HL-60 (cell line): ENCODE measurements around the gene C3.
"Not testable (repeated sequence)": the region's sequence is repeated elsewhere in the genome, so short reads cannot be mapped to it uniquely, and the experiment has no call there.

Source experiments
- CTCF ChIP-seq: IDR thresholded peaks from one replicate; pipeline ENCODE4 v1.5.1; 2011; ENCODE audit warnings: low read length, control low read depth, inconsistent platforms; ENCODE audit not compliant: insufficient read depth
- GABPA ChIP-seq: IDR thresholded peaks from 2 replicates; pipeline ENCODE4 v1.6.1; 2012; ENCODE audit warnings: low read depth
- POLR2AphosphoS5 ChIP-seq: IDR thresholded peaks from 2 replicates; pipeline ENCODE4 v1.6.1; 2012; ENCODE audit warnings: low read depth
- REST ChIP-seq: IDR thresholded peaks from 2 replicates; pipeline ENCODE4 v1.6.1; 2012; ENCODE audit warnings: low read depth; ENCODE audit not compliant: insufficient replicate concordance

- not testable (repeated sequence) for TF ChIP-seq CTCF, REST, POLR2AphosphoS5, GABPA
These were observed 80.1 kb downstream of the C3 start for GRCh38 chr19:6640333-6640732.
